Stimulated activated CD4-positive, alpha-beta T cell treated with anti-CD3 and anti-CD28 coated beads, Interleukin-2, amount 100 ng/mL, for 48 hours (primary cell): ENCODE measurements around the gene KRT5.

ENCODE experiments used
- DNase-seq, 2 donors: peaks; one replicate each; pipeline ENCODE4 v3.0.0-alpha.2; 2020

Gene KRT5

GRCh38 chr12:52535574-52535973 is 15.4 kb upstream of the KRT5 start:
- DNase-seq = no peak

GRCh38 chr12:52534482-52534881 is 14.3 kb upstream of the KRT5 start:
- DNase-seq = no peak

GRCh38 chr12:52533686-52534470 is 13.7 kb upstream of the KRT5 start:
- DNase-seq = no peak

GRCh38 chr12:52532636-52533035 is 12.4 kb upstream of the KRT5 start:
- no peak for DNase-seq

- no peak for DNase-seq
Measured at GRCh38 chr12:52531566-52532300, 11.5 kb upstream of the KRT5 start.

- no peak for DNase-seq
Measured at GRCh38 chr12:52530905-52531304, 10.7 kb upstream of the KRT5 start.

- no peak for DNase-seq
Measured at GRCh38 chr12:52530366-52530765, 10.2 kb upstream of the KRT5 start.

GRCh38 chr12:52529846-52530245 is 9.7 kb upstream of the KRT5 start:
- no peak for DNase-seq

GRCh38 chr12:52529417-52529816 is 9.2 kb upstream of the KRT5 start:
- no peak for DNase-seq

GRCh38 chr12:52528641-52529143 is 8.5 kb upstream of the KRT5 start:
- DNase-seq = no peak

GRCh38 chr12:52527121-52527800 is 7.1 kb upstream of the KRT5 start:
- DNase-seq = no peak

- no peak for DNase-seq
Measured at GRCh38 chr12:52526511-52526951, 6.3 kb upstream of the KRT5 start.

- no peak for DNase-seq
Measured at GRCh38 chr12:52525661-52526499, 5.7 kb upstream of the KRT5 start.

- DNase-seq = no peak
Measured at GRCh38 chr12:52524898-52525591, 4.9 kb upstream of the KRT5 start.

- no peak for DNase-seq
Measured at GRCh38 chr12:52524241-52524897, 4.2 kb upstream of the KRT5 start.

- DNase-seq = no peak
Measured at GRCh38 chr12:52523824-52524223, 3.6 kb upstream of the KRT5 start.

- no peak for DNase-seq
Measured at GRCh38 chr12:52522346-52523011, 2.3 kb upstream of the KRT5 start.

GRCh38 chr12:52521568-52522266 is 1.5 kb upstream of the KRT5 start:
- no peak for DNase-seq

- DNase-seq = no peak
Measured at GRCh38 chr12:52521175-52521567, 977 bp upstream of the KRT5 start.

GRCh38 chr12:52519387-52519703 is 849 bp downstream of the KRT5 start:
- no peak for DNase-seq
